Measurements from ENCODE around the gene LGALS9C.
"Not testable (repeated sequence)": the region's sequence is repeated elsewhere in the genome, so short reads cannot be mapped to it uniquely, and the experiment has no call there.

Gene LGALS9C

GRCh38 chr17:18477367-18477766 lies 778 bp downstream of the LGALS9C start:
- not testable (repeated sequence) for H3K27ac ChIP-seq

GRCh38 chr17:18478362-18478761 lies 1.8 kb downstream of the LGALS9C start:
- not testable (repeated sequence) for H3K27ac ChIP-seq

GRCh38 chr17:18478977-18479595 lies 2.5 kb downstream of the LGALS9C start:
- not testable (repeated sequence) for H3K27ac ChIP-seq

- not testable (repeated sequence) for H3K27ac ChIP-seq
Observed at GRCh38 chr17:18481775-18482174, 5.2 kb downstream of the LGALS9C start.

GRCh38 chr17:18485936-18486464 lies 9.4 kb downstream of the LGALS9C start:
- not testable (repeated sequence) for H3K27ac ChIP-seq

- not testable (repeated sequence) for H3K27ac ChIP-seq
Observed at GRCh38 chr17:18487633-18488032, 11.0 kb downstream of the LGALS9C start.

GRCh38 chr17:18488622-18489021 lies 12.0 kb downstream of the LGALS9C start:
- H3K27ac ChIP-seq: not testable (repeated sequence)

GRCh38 chr17:18490016-18490415 lies 13.4 kb downstream of the LGALS9C start:
- not testable (repeated sequence) for H3K27ac ChIP-seq

GRCh38 chr17:18492712-18493480 lies 16.3 kb downstream of the LGALS9C start:
- H3K27ac ChIP-seq: not testable (repeated sequence)

GRCh38 chr17:18494250-18494768 lies 17.7 kb downstream of the LGALS9C start:
- H3K27ac ChIP-seq: not testable (repeated sequence)

- not testable (repeated sequence) for H3K27ac ChIP-seq
Observed at GRCh38 chr17:18497044-18497443, 20.5 kb downstream of the LGALS9C start.

- H3K27ac ChIP-seq: not testable (repeated sequence)
Observed at GRCh38 chr17:18499100-18499499, 22.5 kb downstream of the LGALS9C start.

GRCh38 chr17:18499756-18500155 lies 23.2 kb downstream of the LGALS9C start:
- H3K27ac ChIP-seq: not testable (repeated sequence)

GRCh38 chr17:18500281-18500680 lies 23.7 kb downstream of the LGALS9C start:
- H3K27ac ChIP-seq: not testable (repeated sequence)

GRCh38 chr17:18500816-18501215 lies 24.2 kb downstream of the LGALS9C start:
- H3K27ac ChIP-seq: not testable (repeated sequence)

- not testable (repeated sequence) for H3K27ac ChIP-seq
Observed at GRCh38 chr17:18503221-18503620, 26.6 kb downstream of the LGALS9C start.

GRCh38 chr17:18507729-18508128 lies 31.1 kb downstream of the LGALS9C start:
- not testable (repeated sequence) for H3K27ac ChIP-seq

- H3K27ac ChIP-seq: not testable (repeated sequence)
Observed at GRCh38 chr17:18508667-18509066, 32.1 kb downstream of the LGALS9C start.

- peak overlapping the region; percentile 59 for H3K27ac ChIP-seq
Observed at GRCh38 chr17:18521100-18521499, 44.5 kb downstream of the LGALS9C start.

GRCh38 chr17:18525015-18525414 lies 48.4 kb downstream of the LGALS9C start:
- H3K27ac ChIP-seq: not testable (repeated sequence)

GRCh38 chr17:18526168-18526800 lies 49.7 kb downstream of the LGALS9C start:
- H3K27ac ChIP-seq: not testable (repeated sequence)

GRCh38 chr17:18527354-18527753 lies 50.8 kb downstream of the LGALS9C start:
- H3K27ac ChIP-seq: not testable (repeated sequence)

GRCh38 chr17:18528435-18528834 lies 51.8 kb downstream of the LGALS9C start:
- not testable (repeated sequence) for H3K27ac ChIP-seq
